Measurements from ENCODE around the gene SPOCK3. TPM values are rescaled to one million over a fixed set of nuclear protein-coding genes. Genes with fewer than 3 reads are reported as not detected.

Gene SPOCK3
- total and polyA plus RNA-seq, 2 donors (not counting 3 experiments of a cell fraction or from before 2014, with no cell fraction given), result 0.10 TPM; not detected in 1

DNA sequence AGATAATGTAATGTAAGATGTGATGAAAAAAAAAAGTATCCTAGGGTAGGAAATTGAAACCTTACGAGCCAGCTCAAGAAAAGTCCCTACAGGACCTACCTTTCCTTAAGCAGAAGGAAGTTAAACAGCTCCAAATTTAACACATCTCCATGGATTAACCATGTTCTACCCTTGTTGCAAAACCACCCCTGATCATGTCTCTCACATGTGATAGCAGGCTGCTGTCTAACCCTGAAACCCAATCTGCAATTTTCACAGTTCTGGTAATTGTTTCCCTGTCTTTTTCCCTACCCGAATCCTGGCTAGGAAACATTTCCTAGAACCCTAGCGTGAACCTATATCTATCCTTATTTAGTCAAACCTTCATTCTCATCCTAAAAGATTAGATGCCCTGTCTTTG, 198.9 kb downstream of the SPOCK3 start:
- ChIA-PET POLR2A (no interaction called here), CTCF (interaction anchor here (0.9 kb wide), 1 partner anchor 13 kb away, joined by 3 read pairs; no protein-coding TSS in a partner anchor)
- no peak overlapping the region for H3K27ac ChIP-seq (ENCODE audit: insufficient read depth, low read depth, low read length)
- H3K27me3 ChIP-seq (ENCODE audit: control insufficient read depth in 2 of 2, insufficient read depth in 2 of 2, low read length in 2 of 2), result no peaks in the 10 kb centered on the region
- peaks cover 24% of the 10 kb centered on the region for H3K4me1 ChIP-seq (ENCODE audit: control insufficient read depth, extremely low read depth, insufficient read depth, low read length)
- H3K9me1 ChIP-seq (replicated peaks; ENCODE audit: control insufficient read depth, extremely low read depth, insufficient read depth, low read length), result no peaks in the 10 kb centered on the region
- H4K20me1 ChIP-seq (replicated peaks; ENCODE audit: control insufficient read depth, extremely low read depth, insufficient read depth, low read length), result no peaks in the 10 kb centered on the region
- no peaks in the 10 kb centered on the region for H3K36me3 ChIP-seq (ENCODE audit: control insufficient read depth in 2 of 2, extremely low read depth in 1 of 2, insufficient read depth in 2 of 2, low read length in 2 of 2)
- H3K9ac ChIP-seq (replicated peaks; ENCODE audit: extremely low read depth, insufficient read depth, low read length), result no peak overlapping the region
- no peak overlapping the region for H3K4me3 ChIP-seq (replicated peaks in 1 of 3; ENCODE audit: insufficient read depth in 1 of 3, low read depth in 1 of 3, low read length in 3 of 3)
- no peak overlapping the region for H3K4me2 ChIP-seq (ENCODE audit: insufficient read depth, low read length)
- dilution Hi-C loops (cut with MboI; ENCODE audit: extremely low pct_ligation_motif_present, low sequenced_read_pairs) (no loop called here), intact Hi-C loops (cut with micrococcal nuclease) (no loop called here)
- TF ChIP-seq EZH2 (IDR thresholded peaks at IDR 0.05; ENCODE audit: borderline replicate concordance, low read depth, low read length, severe bottlenecking) (no peak), FOS (IDR thresholded peaks at IDR 0.05; ENCODE audit: borderline replicate concordance, insufficient read depth, low read length) (no peak), POLR2AphosphoS5 (IDR thresholded peaks at IDR 0.05; ENCODE audit: insufficient read depth, low read depth, low read length) (no peak), GATA2 (IDR thresholded peaks at IDR 0.05; ENCODE audit: insufficient read depth, insufficient read length, low read depth, low read length) (no peak), MYC (IDR thresholded peaks at IDR 0.05; ENCODE audit: low read depth, low read length) (no peak), POLR2A (IDR thresholded peaks at IDR 0.05; ENCODE audit: low read depth, low read length) (no peak), JUN (IDR thresholded peaks at IDR 0.05; ENCODE audit: borderline replicate concordance, insufficient read depth, insufficient read length, low read depth) (no peak)
- TF ChIP-seq, protein P1, sequence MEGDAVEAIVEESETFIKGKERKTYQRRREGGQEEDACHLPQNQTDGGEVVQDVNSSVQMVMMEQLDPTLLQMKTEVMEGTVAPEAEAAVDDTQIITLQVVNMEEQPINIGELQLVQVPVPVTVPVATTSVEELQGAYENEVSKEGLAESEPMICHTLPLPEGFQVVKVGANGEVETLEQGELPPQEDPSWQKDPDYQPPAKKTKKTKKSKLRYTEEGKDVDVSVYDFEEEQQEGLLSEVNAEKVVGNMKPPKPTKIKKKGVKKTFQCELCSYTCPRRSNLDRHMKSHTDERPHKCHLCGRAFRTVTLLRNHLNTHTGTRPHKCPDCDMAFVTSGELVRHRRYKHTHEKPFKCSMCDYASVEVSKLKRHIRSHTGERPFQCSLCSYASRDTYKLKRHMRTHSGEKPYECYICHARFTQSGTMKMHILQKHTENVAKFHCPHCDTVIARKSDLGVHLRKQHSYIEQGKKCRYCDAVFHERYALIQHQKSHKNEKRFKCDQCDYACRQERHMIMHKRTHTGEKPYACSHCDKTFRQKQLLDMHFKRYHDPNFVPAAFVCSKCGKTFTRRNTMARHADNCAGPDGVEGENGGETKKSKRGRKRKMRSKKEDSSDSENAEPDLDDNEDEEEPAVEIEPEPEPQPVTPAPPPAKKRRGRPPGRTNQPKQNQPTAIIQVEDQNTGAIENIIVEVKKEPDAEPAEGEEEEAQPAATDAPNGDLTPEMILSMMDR (IDR thresholded peaks at IDR 0.05; ENCODE audit: extremely low read depth in 1 of 2, insufficient read depth in 1 of 2, low read depth in 1 of 2, low read length in 2 of 2), result no peak
- TF ChIP-seq, protein P2, sequence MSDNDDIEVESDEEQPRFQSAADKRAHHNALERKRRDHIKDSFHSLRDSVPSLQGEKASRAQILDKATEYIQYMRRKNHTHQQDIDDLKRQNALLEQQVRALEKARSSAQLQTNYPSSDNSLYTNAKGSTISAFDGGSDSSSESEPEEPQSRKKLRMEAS (IDR thresholded peaks at IDR 0.05; ENCODE audit: insufficient read depth, insufficient read length), result no peak
- BruUV-seq (replicated peaks), result no TSS peak
- no peaks in the 10 kb centered on the region for H3K79me2 ChIP-seq (ENCODE audit: control insufficient read depth, insufficient read depth, low read length)
- no peaks in the 10 kb centered on the region for H3K9me3 ChIP-seq (replicated peaks; ENCODE audit: control insufficient read depth, insufficient read depth, low read length)
- FAIRE-seq (no peak), DNase-seq (ENCODE audit: low read depth, low spot score) (no peak)
- H2AFZ ChIP-seq (ENCODE audit: low read depth, low read length), result no peak overlapping the region
